HuH-7.5 (cell line): Measurements from ENCODE around the gene SPRING1.
A peak's percentile ranks its signal among the peaks of the same experiment; 100 is the strongest.

Experiments
- DNase-seq: peaks from one replicate; pipeline ENCODE4 v3.0.0; 2011; ENCODE audit warnings: low spot score

Gene SPRING1

DNA sequence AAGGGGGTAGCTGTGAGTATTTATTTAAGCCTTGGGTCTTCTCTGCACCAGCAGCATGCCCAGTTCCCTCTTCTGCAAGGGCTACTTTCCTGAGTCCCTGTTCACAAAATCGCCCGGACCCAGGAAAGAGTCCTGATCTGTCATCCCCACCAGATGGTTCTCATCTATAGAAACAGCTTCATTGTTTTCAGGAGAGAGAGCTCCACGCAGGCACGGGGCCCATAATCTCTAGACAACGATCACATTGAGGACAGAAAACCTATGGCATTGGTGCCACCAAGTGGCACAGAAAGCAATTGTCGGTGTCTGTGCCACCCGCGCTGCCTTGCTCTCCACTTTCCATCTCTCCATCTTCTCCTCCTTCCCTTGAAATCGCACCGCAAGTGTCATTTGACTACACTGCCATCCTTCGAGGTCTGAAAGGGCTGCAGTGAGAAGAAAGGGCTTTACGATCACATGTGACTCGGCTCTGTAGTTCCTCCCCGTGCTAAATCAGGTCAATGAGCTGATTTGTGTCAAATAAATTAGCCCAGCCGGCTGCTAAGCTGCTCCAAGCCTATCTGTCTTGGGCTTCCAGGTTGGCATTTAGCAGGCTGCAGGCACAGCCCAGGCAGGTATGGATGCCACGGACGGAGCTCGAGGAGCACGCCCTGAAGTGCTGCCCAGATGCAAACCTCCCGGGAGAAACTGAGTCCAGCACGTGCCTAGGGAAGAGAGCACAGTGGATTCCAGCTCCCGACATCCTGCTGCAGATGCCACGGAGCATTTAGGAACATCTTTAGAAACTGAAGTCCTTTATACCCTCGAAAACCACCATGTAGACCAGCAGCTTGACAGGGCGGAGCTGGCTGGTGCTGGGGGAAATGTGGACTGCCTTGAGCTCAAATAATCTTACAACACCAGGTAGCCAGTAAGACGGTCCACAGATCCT is 28.8 kb downstream of the SPRING1 start:
- no peak for DNase-seq

- no peak for DNase-seq
Measured at GRCh38 chr12:116707751-116708150, 30.1 kb downstream of the SPRING1 start.

DNA sequence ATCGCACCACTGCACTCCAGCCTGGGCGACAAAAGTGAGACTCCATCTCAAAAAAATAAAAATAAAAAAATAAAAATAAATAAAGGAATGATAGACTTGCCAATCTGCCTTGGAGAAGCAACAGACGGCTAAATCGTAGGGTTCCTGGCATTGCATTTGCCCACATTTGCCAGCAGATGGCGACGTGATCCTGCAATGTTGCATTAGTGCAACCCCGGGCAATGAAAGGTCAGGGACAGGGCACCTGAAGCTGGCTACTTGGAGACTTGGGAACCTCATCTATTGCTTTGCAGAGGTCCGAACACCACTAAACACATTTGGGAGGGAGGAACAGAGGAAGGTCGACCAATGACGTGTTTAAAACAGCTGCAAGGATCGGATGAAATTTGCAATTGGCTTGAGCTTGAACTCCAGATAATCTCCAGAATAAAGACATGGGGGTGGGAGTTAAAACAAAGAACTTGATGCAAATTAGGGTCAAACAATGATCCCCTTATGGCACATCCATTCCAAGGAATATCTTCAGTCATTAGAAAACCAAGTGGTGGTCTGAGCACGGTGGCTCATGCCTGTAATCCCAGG is 34.6 kb downstream of the SPRING1 start:
- peak; percentile 55 for DNase-seq

DNA sequence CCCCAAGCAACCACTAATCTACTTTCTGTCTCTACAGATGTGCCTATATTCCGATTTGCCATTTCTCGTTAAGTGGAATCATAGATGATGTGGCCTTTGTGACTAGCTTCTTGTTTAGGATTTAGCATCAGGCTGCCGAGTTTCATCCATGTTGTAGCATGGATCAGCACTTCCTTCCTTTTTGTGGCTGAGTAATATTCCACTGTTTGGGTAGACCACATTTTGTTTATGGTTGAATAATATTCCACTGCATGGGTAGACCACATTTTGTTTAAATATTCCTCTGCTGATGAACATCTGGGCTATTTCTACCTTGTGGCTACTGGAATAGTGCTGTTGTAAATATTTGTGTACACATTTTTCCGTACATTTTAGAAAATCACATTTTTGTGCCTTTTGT is 36.4 kb downstream of the SPRING1 start:
- DNase-seq: no peak

GRCh38 chr12:116700066-116700465 is 37.8 kb downstream of the SPRING1 start:
- DNase-seq: no peak

GRCh38 chr12:116698554-116699075 is 39.3 kb downstream of the SPRING1 start:
- no peak for DNase-seq

GRCh38 chr12:116698116-116698515 is 39.8 kb downstream of the SPRING1 start:
- no peak for DNase-seq

DNA sequence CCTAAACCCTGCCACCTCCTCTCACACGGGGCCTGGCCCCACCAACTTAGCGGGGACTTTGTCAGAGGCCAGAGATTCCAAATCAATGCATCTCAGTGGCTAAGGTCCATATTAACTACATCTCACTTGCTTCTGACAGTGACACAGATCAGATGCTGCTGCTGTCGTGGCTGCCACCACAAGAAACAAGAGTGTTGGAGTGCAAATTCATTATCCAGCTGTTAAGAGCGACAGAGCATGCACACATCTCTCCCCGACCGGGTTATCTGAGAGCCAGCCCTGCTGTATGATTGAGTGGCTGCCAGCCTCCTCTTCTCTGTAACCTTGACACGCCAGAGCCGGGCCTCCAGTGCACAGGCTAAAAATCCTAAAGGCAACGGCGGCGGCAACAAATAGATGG is 40.2 kb downstream of the SPRING1 start:
- DNase-seq: no peak

- peak; percentile 45 for DNase-seq
Measured at GRCh38 chr12:116697305-116697704, 40.6 kb downstream of the SPRING1 start.

GRCh38 chr12:116695464-116695725 is 42.5 kb downstream of the SPRING1 start:
- no peak for DNase-seq

- DNase-seq: no peak
Measured at GRCh38 chr12:116694653-116695463, 43.0 kb downstream of the SPRING1 start.

DNA sequence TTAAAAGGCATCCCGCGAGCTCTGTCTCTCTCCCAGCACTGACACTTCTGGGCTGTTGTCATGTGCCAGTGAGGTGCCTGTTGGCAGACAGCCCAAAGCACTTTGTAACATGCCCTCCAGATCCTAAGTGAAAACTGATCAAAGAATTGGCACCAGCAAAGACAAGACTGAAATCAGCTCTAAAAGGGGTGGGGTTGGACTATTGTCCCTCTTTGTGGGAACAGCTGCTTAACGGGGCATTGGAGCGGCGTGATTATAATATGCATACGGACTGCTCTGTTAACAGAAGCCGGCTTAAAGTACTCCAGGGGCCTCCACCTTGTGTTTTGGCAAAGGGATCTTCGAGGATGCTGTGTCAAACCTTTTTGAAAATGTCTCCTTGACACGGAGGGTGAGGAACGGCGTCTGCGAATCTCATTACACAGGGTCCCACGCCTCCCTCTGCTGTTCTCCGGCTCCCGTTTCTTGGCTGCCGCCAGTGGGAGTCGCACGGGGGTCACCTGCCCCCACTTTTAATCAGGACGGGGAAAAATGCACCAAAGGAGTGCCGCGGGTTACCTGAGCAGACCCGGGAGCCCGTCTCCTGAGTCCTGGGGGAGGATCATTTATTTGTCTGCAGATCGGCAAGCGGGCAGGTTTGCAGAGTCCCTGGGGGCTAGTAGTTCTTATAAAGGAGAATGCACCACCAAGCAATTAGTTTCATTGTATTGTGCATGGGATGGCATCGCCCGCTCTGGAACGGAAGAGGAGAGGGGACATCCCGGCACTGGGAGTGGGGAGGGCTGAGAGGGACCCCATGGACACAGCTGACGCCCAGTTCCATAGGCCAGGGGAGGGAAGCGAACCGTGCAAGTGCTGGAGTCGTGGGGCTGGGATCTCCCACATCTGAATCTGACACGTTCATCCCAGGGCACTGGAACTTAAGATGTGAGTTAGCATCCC is 44.3 kb downstream of the SPRING1 start:
- DNase-seq: no peak

DNA sequence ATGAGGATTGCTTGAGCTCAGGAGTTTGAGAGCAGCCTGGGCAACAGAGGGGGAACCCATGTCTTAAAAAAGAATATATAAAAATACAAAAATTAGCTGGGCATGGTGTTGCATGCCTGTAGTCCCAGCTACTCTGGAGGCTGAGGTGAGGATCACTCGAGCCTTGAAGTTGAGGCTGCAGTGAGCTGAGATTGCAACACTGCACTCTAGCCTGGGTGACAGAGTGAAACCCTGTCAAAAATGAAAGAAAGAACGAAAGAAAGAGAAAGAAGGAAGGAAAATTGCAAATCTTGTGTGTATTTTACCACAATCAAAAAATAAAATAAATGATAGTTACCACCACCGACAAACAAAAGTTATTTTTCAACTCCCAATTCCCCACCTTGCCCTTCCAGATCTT is 45.3 kb downstream of the SPRING1 start:
- no peak for DNase-seq

DNA sequence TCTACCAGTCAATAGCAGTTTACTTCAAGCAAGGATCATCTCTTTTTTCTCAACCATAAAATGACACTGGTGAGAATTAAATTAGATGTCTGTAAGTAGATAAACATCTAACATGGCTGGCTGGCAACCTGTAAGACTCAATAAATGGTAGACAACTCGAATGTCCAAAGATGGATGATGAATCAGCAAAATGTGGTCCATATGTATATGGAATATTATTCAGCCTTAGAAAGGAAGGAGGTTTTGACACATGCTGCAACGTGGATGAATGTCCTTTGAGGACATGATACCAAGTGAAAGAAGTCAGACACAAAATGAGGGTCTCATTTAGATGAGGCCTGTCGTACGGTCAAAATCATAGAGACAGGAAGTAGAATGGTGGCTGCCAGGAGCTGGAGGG is 46.2 kb downstream of the SPRING1 start:
- no peak for DNase-seq

- no peak for DNase-seq
Measured at GRCh38 chr12:116691205-116691604, 46.7 kb downstream of the SPRING1 start.

DNA sequence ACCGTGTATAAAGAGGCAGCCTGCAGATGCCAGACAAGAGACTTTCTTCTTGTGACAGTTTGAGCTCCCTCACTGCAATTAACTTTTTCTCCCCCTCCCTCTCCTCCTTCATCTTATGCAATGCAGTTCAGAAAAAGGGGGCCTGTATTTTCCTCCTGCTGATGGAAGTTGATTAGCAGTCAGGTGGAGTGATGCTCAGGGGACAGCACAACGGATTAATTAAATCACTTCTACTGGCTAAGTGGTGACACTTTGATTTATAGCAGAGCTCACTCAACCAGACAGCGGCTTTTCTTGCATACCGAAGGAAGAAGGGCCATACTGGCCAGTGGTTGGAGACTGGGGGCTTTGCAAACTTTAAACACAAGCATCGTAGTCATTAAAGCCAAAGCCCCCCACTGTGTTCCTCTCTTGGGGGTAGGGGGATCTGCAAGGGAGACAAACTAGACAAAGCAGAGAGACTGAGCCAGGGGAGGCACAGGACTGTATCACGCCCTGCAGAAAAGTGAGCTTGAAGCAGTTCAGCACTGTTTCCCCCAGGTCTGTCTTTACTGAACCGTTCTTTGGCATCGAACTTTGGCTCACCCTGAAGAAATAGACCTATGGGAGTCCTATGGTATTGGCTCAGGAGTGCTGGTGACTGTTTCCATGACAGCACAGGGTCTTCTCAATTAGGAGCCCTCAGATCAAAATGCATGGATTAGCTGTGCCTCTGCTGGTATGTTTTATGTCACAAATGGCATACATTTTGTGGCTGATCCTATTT is 47.7 kb downstream of the SPRING1 start:
- DNase-seq: no peak

- DNase-seq: no peak
Measured at GRCh38 chr12:116689521-116689920, 48.3 kb downstream of the SPRING1 start.
